GM23338 (cell line): Measurements from ENCODE around the gene PRPF40B. TPM values are rescaled to one million over a fixed set of nuclear protein-coding genes. Genes with fewer than 3 reads are reported as not detected.

Experiments
- ATAC-seq: fragments of 200-7000 bp; cut with Tn5 transposase; 3 replicates; pipeline ENCODE4 v1.9.1; 2020
- DNase-seq: peaks from one replicate; pipeline ENCODE4 v3.0.0-alpha.2; 2015; ENCODE audit warnings: low spot score
- H2AFZ ChIP-seq: fragments of 200-600 bp; sonication (generic); 2 replicates; pipeline ENCODE4 v1.8.0; 2016; ENCODE audit warnings: antibody characterized with exemption, mild to moderate bottlenecking, moderate library complexity
- H3F3A ChIP-seq: fragments of 200-600 bp; sonication (generic); replicated peaks from 2 replicates; pipeline ENCODE4 v1.8.0; 2017; ENCODE audit warnings: antibody characterized with exemption, mixed run types, low read depth
- H3K27ac ChIP-seq: fragments of 200-600 bp; sonication (generic); 2 replicates; pipeline ENCODE4 v1.6.1; 2016; ENCODE audit warnings: low read depth
- H3K27me3 ChIP-seq: fragments of 200-600 bp; sonication (generic); 2 replicates; pipeline ENCODE4 v1.8.0; 2016; ENCODE audit warnings: mild to moderate bottlenecking, mixed run types, moderate library complexity; ENCODE audit not compliant: insufficient read depth
- H3K36me3 ChIP-seq: fragments of 200-600 bp; sonication (generic); 2 replicates; pipeline ENCODE4 v1.8.0; 2016; ENCODE audit warnings: mild to moderate bottlenecking; ENCODE audit not compliant: insufficient read depth
- H3K4me1 ChIP-seq: fragments of 200-600 bp; sonication (generic); 2 replicates; pipeline ENCODE4 v1.8.0; 2016; ENCODE audit warnings: mild to moderate bottlenecking, moderate library complexity; ENCODE audit not compliant: insufficient read depth
- H3K4me2 ChIP-seq: fragments of 200-600 bp; sonication (generic); 2 replicates; pipeline ENCODE4 v1.7.1; 2017; ENCODE audit warnings: mixed run types
- H3K4me3 ChIP-seq: fragments of 200-600 bp; sonication (generic); 2 replicates; pipeline ENCODE4 v1.6.1; 2016; ENCODE audit warnings: mixed run types
- H3K79me2 ChIP-seq: fragments of 200-600 bp; sonication (generic); replicated peaks from 2 replicates; pipeline ENCODE4 v1.8.0; 2017; ENCODE audit warnings: mild to moderate bottlenecking; ENCODE audit not compliant: insufficient read depth
- H3K9me2 ChIP-seq: fragments of 200-600 bp; sonication (generic); 2 replicates; pipeline ENCODE4 v1.8.0; 2017; ENCODE audit not compliant: insufficient read depth
- H4K20me1 ChIP-seq: fragments of 200-600 bp; sonication (generic); replicated peaks from 2 replicates; pipeline ENCODE4 v1.8.0; 2017; ENCODE audit warnings: mild to moderate bottlenecking; ENCODE audit not compliant: insufficient read depth
- H3K27ac Mint-ChIP-seq: 2 replicates; pipeline ENCODE4 v1.8.0; 2020; ENCODE audit warnings: inconsistent platforms, mild to moderate bottlenecking, moderate library complexity, mixed read lengths
- H3K27me3 Mint-ChIP-seq: 3 replicates; pipeline ENCODE4 v1.8.0; 2022; ENCODE audit warnings: low read depth, mild to moderate bottlenecking, moderate library complexity, mixed read lengths, inconsistent platforms; ENCODE audit not compliant: insufficient read depth, poor library complexity
- H3K36me3 Mint-ChIP-seq: 3 replicates; pipeline ENCODE4 v1.8.0; 2021; ENCODE audit warnings: low read depth, mild to moderate bottlenecking, inconsistent platforms, moderate library complexity, mixed read lengths
- H3K4me1 Mint-ChIP-seq: 3 replicates; pipeline ENCODE4 v1.8.0; 2020; ENCODE audit warnings: mild to moderate bottlenecking, inconsistent platforms, mixed read lengths
- H3K4me3 Mint-ChIP-seq: 3 replicates; pipeline ENCODE4 v1.8.0; 2021; ENCODE audit warnings: moderate library complexity, mild to moderate bottlenecking, inconsistent platforms, mixed read lengths
- H3K9me3 Mint-ChIP-seq: 3 replicates; pipeline ENCODE4 v1.8.0; 2020; ENCODE audit warnings: moderate library complexity, mild to moderate bottlenecking, inconsistent platforms, mixed read lengths
- CREB1 ChIP-seq: fragments of 250-450 bp; sonication (Bioruptor Pico); IDR thresholded peaks from 2 replicates; pipeline ENCODE4 v1.5.0; 2020; ENCODE audit warnings: low read depth, mild to moderate bottlenecking, moderate library complexity
- CTCF ChIP-seq, 2 experiments: fragments of 200-600 bp in 1 of 2; sonication (generic) in 1 of 2; conservative IDR thresholded peaks; 2 replicates each; pipeline versions ENCODE4 v1.5.1 to v1.6.1; 2016 to 2017; ENCODE audit warnings: antibody characterized with exemption in 2 of 2, low read depth in 2 of 2, mild to moderate bottlenecking in 2 of 2, moderate library complexity in 1 of 2
- EZH2 ChIP-seq: fragments of 200-600 bp; sonication (generic); IDR thresholded peaks from one replicate; pipeline ENCODE4 v1.8.0; 2017; ENCODE audit warnings: antibody characterized with exemption, mild to moderate bottlenecking, low read depth; ENCODE audit not compliant: unreplicated experiment
- EZH2phosphoT487 ChIP-seq: fragments of 200-600 bp; sonication (generic); IDR thresholded peaks from one replicate; pipeline ENCODE4 v1.8.1; 2018; ENCODE audit warnings: antibody characterized with exemption; ENCODE audit not compliant: unreplicated experiment
- JUNB ChIP-seq: IDR thresholded peaks from one replicate; pipeline ENCODE4 v1.6.1; 2016; ENCODE audit warnings: antibody characterized with exemption; ENCODE audit not compliant: unreplicated experiment
- NANOG ChIP-seq: IDR thresholded peaks from 2 replicates; pipeline ENCODE4 v1.6.1; 2016; ENCODE audit warnings: antibody characterized with exemption, borderline replicate concordance
- POLR2AphosphoS5 ChIP-seq: IDR thresholded peaks from 2 replicates; pipeline ENCODE4 v1.6.1; 2016; ENCODE audit warnings: antibody characterized with exemption, low read depth
- REST ChIP-seq: IDR thresholded peaks from one replicate; pipeline ENCODE4 v1.6.1; 2018; ENCODE audit warnings: antibody characterized with exemption; ENCODE audit not compliant: unreplicated experiment
- STAT1 ChIP-seq: IDR thresholded peaks from one replicate; pipeline ENCODE4 v1.6.1; 2016; ENCODE audit warnings: antibody characterized with exemption; ENCODE audit not compliant: unreplicated experiment
- ZNF114 ChIP-seq: fragments of 250-450 bp; sonication (Bioruptor Pico); IDR thresholded peaks from 2 replicates; pipeline ENCODE4 v1.5.0; 2020; ENCODE audit warnings: mild to moderate bottlenecking, moderate library complexity
- ZNF331 ChIP-seq: fragments of 250-450 bp; sonication (Bioruptor Pico); IDR thresholded peaks from 2 replicates; pipeline ENCODE4 v1.5.0; 2020; ENCODE audit warnings: low read depth, mild to moderate bottlenecking, moderate library complexity
- ZNF462 ChIP-seq: fragments of 250-450 bp; sonication (Bioruptor Pico); IDR thresholded peaks from 2 replicates; pipeline ENCODE4 v1.5.0; 2020; ENCODE audit warnings: mild to moderate bottlenecking, moderate library complexity
- polyA plus RNA-seq: library from polyadenylated mRNA; unstranded; fragments of >200 nt; fragmentation: Nextera tagmentation; extraction: Ambion mirVana; gene quantifications from 2 replicates; pipeline ENCODE4 v1.2.1, GENCODE V29; 2016
- total RNA-seq: library from RNA; depleted of rRNA; stranded (reverse); fragments of >200 nt; shearing (Covaris generic); gene quantifications from 2 replicates; pipeline ENCODE4 v1.2.3, GENCODE V29; 2014
- TF ChIP-seq, protein P1 (sequence below): IDR thresholded peaks from 2 replicates; pipeline ENCODE4 v1.6.1; 2016; ENCODE audit warnings: antibody characterized with exemption

The PRPF40B gene
- total and polyA plus RNA-seq, 2 experiments from 2014 or later: 17.9 to 19.0 TPM

- Mint-ChIP-seq H3K9me3 (no peaks in the 10 kb centered on the region), H3K36me3 (peaks cover 50% of the 10 kb centered on the region), H3K4me3 (no peak overlapping the region), H3K27me3 (peaks cover 6% of the 10 kb centered on the region), H3K27ac (no peak overlapping the region), H3K4me1 (peaks cover 19% of the 10 kb centered on the region)
- Histone ChIP-seq H4K20me1 (peaks cover 5% of the 10 kb centered on the region; the same call in 1 of the 2 replicates), H3K9me2 (0 out of 2 replicates have a peak, but pooled peaks cover 5% of the 10 kb centered on the region), H3K4me2 (no peak overlapping the region), H2AFZ (no peak overlapping the region), H3K27ac (no peak overlapping the region), H3K4me1 (peaks cover 17% of the 10 kb centered on the region), H3F3A (no peaks in the 10 kb centered on the region), H3K4me3 (no peak overlapping the region), H3K79me2 (no peaks in the 10 kb centered on the region), H3K36me3 (peaks cover 16% of the 10 kb centered on the region), H3K27me3 (no peaks in the 10 kb centered on the region)
- no peak for ATAC-seq
- no peak for DNase-seq
- no peak for TF ChIP-seq ZNF462 (CRISPR knock-in tag)
- no peak for TF ChIP-seq EZH2
- no peak for TF ChIP-seq ZNF114 (CRISPR knock-in tag)
- no peak for TF ChIP-seq NANOG
- no peak for TF ChIP-seq CREB1 (CRISPR knock-in tag)
- no peak for TF ChIP-seq ZNF331
- TF ChIP-seq, protein P1, sequence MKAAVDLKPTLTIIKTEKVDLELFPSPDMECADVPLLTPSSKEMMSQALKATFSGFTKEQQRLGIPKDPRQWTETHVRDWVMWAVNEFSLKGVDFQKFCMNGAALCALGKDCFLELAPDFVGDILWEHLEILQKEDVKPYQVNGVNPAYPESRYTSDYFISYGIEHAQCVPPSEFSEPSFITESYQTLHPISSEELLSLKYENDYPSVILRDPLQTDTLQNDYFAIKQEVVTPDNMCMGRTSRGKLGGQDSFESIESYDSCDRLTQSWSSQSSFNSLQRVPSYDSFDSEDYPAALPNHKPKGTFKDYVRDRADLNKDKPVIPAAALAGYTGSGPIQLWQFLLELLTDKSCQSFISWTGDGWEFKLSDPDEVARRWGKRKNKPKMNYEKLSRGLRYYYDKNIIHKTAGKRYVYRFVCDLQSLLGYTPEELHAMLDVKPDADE: no peak
- no peak for TF ChIP-seq POLR2AphosphoS5
- no peak for TF ChIP-seq JUNB
- TF ChIP-seq EZH2phosphoT487: no peak
- no peak for TF ChIP-seq STAT1
- TF ChIP-seq CTCF (conservative IDR thresholded peaks at IDR 0.05; ENCODE audit: low read depth in 2 of 2): no peak
- no peak for TF ChIP-seq REST
Measured at GRCh38 chr12:49659753-49660152, 36.4 kb downstream of the PRPF40B start.
